ENCODE data around the gene TMEM132E. TPM values are rescaled to one million over a fixed set of nuclear protein-coding genes. Genes with fewer than 3 reads are reported as not detected.

TMEM132E gene
- total and polyA plus RNA-seq, 10 of the 15 experiments (the other 5 are each of a cell fraction or from before 2014, with no cell fraction given) = not detected

DNA sequence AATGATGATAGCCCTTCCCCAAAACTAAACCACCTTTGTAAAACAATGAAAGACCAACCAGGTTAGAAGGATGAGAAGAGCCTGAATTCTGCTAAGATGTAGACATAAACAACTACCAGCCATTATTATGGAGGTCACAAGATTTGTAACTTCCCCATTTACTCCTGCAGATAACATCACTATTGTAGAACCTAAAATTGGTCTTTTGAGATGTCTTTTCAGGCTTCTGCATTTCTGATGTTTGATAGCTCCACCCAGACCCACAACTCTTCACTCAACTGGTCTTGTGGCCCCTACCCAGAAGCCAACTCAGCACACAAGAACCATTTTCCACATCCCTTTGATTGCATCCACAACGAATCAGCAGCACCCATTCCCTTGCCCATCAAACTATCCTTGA, 100.8 kb downstream of the TMEM132E start:
- no peaks in the 10 kb centered on the region for H4K20me1 ChIP-seq (ENCODE audit: control insufficient read depth, insufficient read depth)
- no peak overlapping the region for H3K4me2 ChIP-seq (ENCODE audit: control insufficient read depth, insufficient read depth)
- H2AFZ ChIP-seq (ENCODE audit: control insufficient read depth, low read depth, low read length) = no peak overlapping the region
- H3K9me3 ChIP-seq (replicated peaks; ENCODE audit: control insufficient read depth, insufficient read depth, low read length) = no peaks in the 10 kb centered on the region
- ChIA-PET CTCF (no interaction called here), RAD21 (ENCODE audit: unreplicated experiment) (no interaction called here), SMC1A (ENCODE audit: uncharacterized antibody, unreplicated experiment) (no interaction called here), POLR2A (no interaction called here)
- BruUV-seq (replicated peaks) = no TSS peak
- no peak for FAIRE-seq
- WGBS (ENCODE audit: insufficient coverage, insufficient replicate concordance, low lambda C conversion rate, missing lambda C conversion rate) = 0% methylated on average over 1 of the region's 1 CpG
- H3K9ac ChIP-seq (ENCODE audit: control insufficient read depth, insufficient read depth, low read length) = no peak overlapping the region
- no peak overlapping the region for H3K27ac ChIP-seq (ENCODE audit: control insufficient read depth, insufficient read depth)
- no peak overlapping the region for H3K4me3 ChIP-seq
- intact Hi-C loops (cut with micrococcal nuclease; ENCODE audit: unreplicated experiment) (no loop called here), in situ Hi-C loops (cut with MboI) (no loop called here)
- no peak for DNase-seq (ENCODE audit: low read depth, low spot score)
- no peaks in the 10 kb centered on the region for H3K4me1 ChIP-seq (ENCODE audit: control insufficient read depth, insufficient read depth, low read length)
- no peaks in the 10 kb centered on the region for H3K36me3 ChIP-seq (ENCODE audit: control insufficient read depth in 2 of 2, insufficient read depth in 2 of 2, low read length in 1 of 2)
- H3K79me2 ChIP-seq (ENCODE audit: control insufficient read depth, insufficient read depth, low read length) = no peaks in the 10 kb centered on the region
- H3K27me3 ChIP-seq (replicated peaks in 1 of 2; ENCODE audit: control insufficient read depth in 2 of 2, insufficient read depth in 2 of 2, low read length in 1 of 2) = no peaks in the 10 kb centered on the region
- ATAC-seq = no peak
- TF ChIP-seq, protein P1, sequence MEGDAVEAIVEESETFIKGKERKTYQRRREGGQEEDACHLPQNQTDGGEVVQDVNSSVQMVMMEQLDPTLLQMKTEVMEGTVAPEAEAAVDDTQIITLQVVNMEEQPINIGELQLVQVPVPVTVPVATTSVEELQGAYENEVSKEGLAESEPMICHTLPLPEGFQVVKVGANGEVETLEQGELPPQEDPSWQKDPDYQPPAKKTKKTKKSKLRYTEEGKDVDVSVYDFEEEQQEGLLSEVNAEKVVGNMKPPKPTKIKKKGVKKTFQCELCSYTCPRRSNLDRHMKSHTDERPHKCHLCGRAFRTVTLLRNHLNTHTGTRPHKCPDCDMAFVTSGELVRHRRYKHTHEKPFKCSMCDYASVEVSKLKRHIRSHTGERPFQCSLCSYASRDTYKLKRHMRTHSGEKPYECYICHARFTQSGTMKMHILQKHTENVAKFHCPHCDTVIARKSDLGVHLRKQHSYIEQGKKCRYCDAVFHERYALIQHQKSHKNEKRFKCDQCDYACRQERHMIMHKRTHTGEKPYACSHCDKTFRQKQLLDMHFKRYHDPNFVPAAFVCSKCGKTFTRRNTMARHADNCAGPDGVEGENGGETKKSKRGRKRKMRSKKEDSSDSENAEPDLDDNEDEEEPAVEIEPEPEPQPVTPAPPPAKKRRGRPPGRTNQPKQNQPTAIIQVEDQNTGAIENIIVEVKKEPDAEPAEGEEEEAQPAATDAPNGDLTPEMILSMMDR (IDR thresholded peaks at IDR 0.05 in 2 of 3, conservative IDR thresholded peaks at IDR 0.05 in 1 of 3; ENCODE audit: control insufficient read depth in 2 of 3, extremely low read depth in 1 of 3, insufficient read depth in 1 of 3, low read depth in 3 of 3, low read length in 3 of 3) = no peak
- no peak for TF ChIP-seq CHD2 (IDR thresholded peaks at IDR 0.05; ENCODE audit: borderline replicate concordance, low read depth, low read length)
- TF ChIP-seq, protein P2, sequence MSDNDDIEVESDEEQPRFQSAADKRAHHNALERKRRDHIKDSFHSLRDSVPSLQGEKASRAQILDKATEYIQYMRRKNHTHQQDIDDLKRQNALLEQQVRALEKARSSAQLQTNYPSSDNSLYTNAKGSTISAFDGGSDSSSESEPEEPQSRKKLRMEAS (IDR thresholded peaks at IDR 0.05; ENCODE audit: low read depth, low read length) = no peak
- no peak for TF ChIP-seq SMAD5 (IDR thresholded peaks at IDR 0.05; ENCODE audit: low read depth)
- TF ChIP-seq MTA2 (IDR thresholded peaks at IDR 0.05; ENCODE audit: low read depth) = no peak
- no peak for TF ChIP-seq RAD51 (IDR thresholded peaks at IDR 0.05)
- no peak for TF ChIP-seq SUPT20H (IDR thresholded peaks at IDR 0.05; ENCODE audit: borderline replicate concordance, control insufficient read depth, low read depth, low read length)
- no peak for TF ChIP-seq MXI1 (IDR thresholded peaks at IDR 0.05; ENCODE audit: low read depth, low read length)
- TF ChIP-seq CREB1 (IDR thresholded peaks at IDR 0.05; ENCODE audit: low read depth) = no peak
- TF ChIP-seq, protein P3, sequence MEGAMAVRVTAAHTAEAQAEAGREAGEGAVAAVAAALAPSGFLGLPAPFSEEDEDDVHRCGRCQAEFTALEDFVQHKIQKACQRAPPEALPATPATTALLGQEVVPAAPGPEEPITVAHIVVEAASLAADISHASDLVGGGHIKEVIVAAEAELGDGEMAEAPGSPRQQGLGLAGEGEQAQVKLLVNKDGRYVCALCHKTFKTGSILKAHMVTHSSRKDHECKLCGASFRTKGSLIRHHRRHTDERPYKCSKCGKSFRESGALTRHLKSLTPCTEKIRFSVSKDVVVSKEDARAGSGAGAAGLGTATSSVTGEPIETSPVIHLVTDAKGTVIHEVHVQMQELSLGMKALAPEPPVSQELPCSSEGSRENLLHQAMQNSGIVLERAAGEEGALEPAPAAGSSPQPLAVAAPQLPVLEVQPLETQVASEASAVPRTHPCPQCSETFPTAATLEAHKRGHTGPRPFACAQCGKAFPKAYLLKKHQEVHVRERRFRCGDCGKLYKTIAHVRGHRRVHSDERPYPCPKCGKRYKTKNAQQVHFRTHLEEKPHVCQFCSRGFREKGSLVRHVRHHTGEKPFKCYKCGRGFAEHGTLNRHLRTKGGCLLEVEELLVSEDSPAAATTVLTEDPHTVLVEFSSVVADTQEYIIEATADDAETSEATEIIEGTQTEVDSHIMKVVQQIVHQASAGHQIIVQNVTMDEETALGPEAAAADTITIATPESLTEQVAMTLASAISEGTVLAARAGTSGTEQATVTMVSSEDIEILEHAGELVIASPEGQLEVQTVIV (IDR thresholded peaks at IDR 0.05; ENCODE audit: borderline replicate concordance, partially characterized antibody) = no peak
- no peak for TF ChIP-seq IKZF1 (conservative IDR thresholded peaks at IDR 0.05)
- no peak for TF ChIP-seq SP1 (IDR thresholded peaks at IDR 0.05; ENCODE audit: low read depth, low read length)
- TF ChIP-seq IRF4 (IDR thresholded peaks at IDR 0.05; ENCODE audit: low read depth, low read length) = no peak
- TF ChIP-seq, protein P4, sequence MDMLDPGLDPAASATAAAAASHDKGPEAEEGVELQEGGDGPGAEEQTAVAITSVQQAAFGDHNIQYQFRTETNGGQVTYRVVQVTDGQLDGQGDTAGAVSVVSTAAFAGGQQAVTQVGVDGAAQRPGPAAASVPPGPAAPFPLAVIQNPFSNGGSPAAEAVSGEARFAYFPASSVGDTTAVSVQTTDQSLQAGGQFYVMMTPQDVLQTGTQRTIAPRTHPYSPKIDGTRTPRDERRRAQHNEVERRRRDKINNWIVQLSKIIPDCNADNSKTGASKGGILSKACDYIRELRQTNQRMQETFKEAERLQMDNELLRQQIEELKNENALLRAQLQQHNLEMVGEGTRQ (IDR thresholded peaks at IDR 0.05; ENCODE audit: borderline replicate concordance, low read depth, low read length) = no peak
- no peak for TF ChIP-seq CREM (IDR thresholded peaks at IDR 0.05; ENCODE audit: low read depth)

Measured in GM12878 (cell line).